Glutamatergic neuron (in vitro differentiated cells): ENCODE measurements around the gene PARP8. TPM values are rescaled to one million over a fixed set of nuclear protein-coding genes. Genes with fewer than 3 reads are reported as not detected.

Experiments
- DNase-seq: peaks from one replicate; pipeline ENCODE4 v3.0.0; 2022
- H3K27ac Mint-ChIP-seq: one replicate; pipeline ENCODE4 v1.8.0; 2020; ENCODE audit warnings: mild to moderate bottlenecking, mixed read lengths, inconsistent platforms; ENCODE audit not compliant: unreplicated experiment
- H3K27me3 Mint-ChIP-seq: one replicate; pipeline ENCODE4 v1.8.0; 2020; ENCODE audit warnings: mild to moderate bottlenecking, moderate library complexity, mixed read lengths, inconsistent platforms; ENCODE audit not compliant: unreplicated experiment
- H3K36me3 Mint-ChIP-seq: one replicate; pipeline ENCODE4 v1.8.0; 2020; ENCODE audit warnings: mild to moderate bottlenecking, mixed read lengths, inconsistent platforms; ENCODE audit not compliant: unreplicated experiment
- H3K4me1 Mint-ChIP-seq: one replicate; pipeline ENCODE4 v1.8.0; 2020; ENCODE audit warnings: mild to moderate bottlenecking, low read depth, mixed read lengths, inconsistent platforms; ENCODE audit not compliant: unreplicated experiment
- H3K4me3 Mint-ChIP-seq: one replicate; pipeline ENCODE4 v1.8.0; 2020; ENCODE audit warnings: mild to moderate bottlenecking, mixed read lengths, inconsistent platforms; ENCODE audit not compliant: unreplicated experiment
- H3K9me3 Mint-ChIP-seq: one replicate; pipeline ENCODE4 v1.8.0; 2020; ENCODE audit warnings: mild to moderate bottlenecking, moderate library complexity, mixed read lengths, inconsistent platforms; ENCODE audit not compliant: unreplicated experiment
- CTCF ChIP-seq: fragments of 200-600 bp; sonication (generic); IDR thresholded peaks from one replicate; pipeline ENCODE4 v1.5.0; 2021; ENCODE audit not compliant: partially characterized antibody, unreplicated experiment
- total RNA-seq: library from RNA; stranded (reverse); fragmentation: NEBNext Ultra II Directional; extraction: Animal tissue kit (Norgen Biotek cat#: 25700); gene quantifications from one replicate; pipeline ENCODE4 v1.2.1, GENCODE V29; 2021; ENCODE audit not compliant: unreplicated experiment

PARP8 gene
- total RNA-seq, 1 donor from 2014 or later, result 11.3 TPM

- no peaks in the 10 kb centered on the region for H3K36me3 Mint-ChIP-seq
- no peaks in the 10 kb centered on the region for H3K4me1 Mint-ChIP-seq
- no peak for TF ChIP-seq CTCF
- no peak overlapping the region for H3K4me3 Mint-ChIP-seq
- no peak for DNase-seq
- H3K9me3 Mint-ChIP-seq, result no peaks in the 10 kb centered on the region
- no peaks in the 10 kb centered on the region for H3K27me3 Mint-ChIP-seq
- no peak overlapping the region for H3K27ac Mint-ChIP-seq
Measured at GRCh38 chr5:50786073-50786472, 119.6 kb downstream of the PARP8 start.

GRCh38 chr5:50791813-50792212 lies 125.4 kb downstream of the PARP8 start:
- Mint-ChIP-seq H3K4me1 (no peaks in the 10 kb centered on the region), H3K27ac (no peak overlapping the region), H3K9me3 (no peaks in the 10 kb centered on the region), H3K27me3 (peaks cover 1% of the 10 kb centered on the region), H3K4me3 (no peak overlapping the region), H3K36me3 (no peaks in the 10 kb centered on the region)
- TF ChIP-seq CTCF, result no peak
- no peak for DNase-seq

GRCh38 chr5:50792843-50793242 lies 126.4 kb downstream of the PARP8 start:
- Mint-ChIP-seq H3K4me3 (no peak overlapping the region), H3K27ac (no peak overlapping the region), H3K36me3 (no peaks in the 10 kb centered on the region), H3K9me3 (no peaks in the 10 kb centered on the region), H3K27me3 (peaks cover 1% of the 10 kb centered on the region), H3K4me1 (no peaks in the 10 kb centered on the region)
- TF ChIP-seq CTCF, result no peak
- no peak for DNase-seq

GRCh38 chr5:50794812-50795211 lies 128.4 kb downstream of the PARP8 start:
- H3K36me3 Mint-ChIP-seq, result no peaks in the 10 kb centered on the region
- peaks cover 1% of the 10 kb centered on the region for H3K27me3 Mint-ChIP-seq
- TF ChIP-seq CTCF, result no peak
- DNase-seq, result no peak
- H3K4me3 Mint-ChIP-seq, result no peak overlapping the region
- no peak overlapping the region for H3K27ac Mint-ChIP-seq
- no peaks in the 10 kb centered on the region for H3K9me3 Mint-ChIP-seq
- H3K4me1 Mint-ChIP-seq, result no peaks in the 10 kb centered on the region

- Mint-ChIP-seq H3K4me3 (no peak overlapping the region), H3K4me1 (no peaks in the 10 kb centered on the region), H3K27me3 (no peaks in the 10 kb centered on the region), H3K9me3 (peaks cover under 1% of the 10 kb centered on the region), H3K27ac (no peak overlapping the region), H3K36me3 (peaks cover 4% of the 10 kb centered on the region)
- DNase-seq, result no peak
- TF ChIP-seq CTCF, result no peak
Measured at GRCh38 chr5:50798002-50798401, 131.6 kb downstream of the PARP8 start.
